NCI-H345 treated with DMSO at 0.1 percent for 48 hours (cell line): ENCODE measurements around the gene ILF3.

Source experiments
- DNase-seq: peaks from one replicate; lab custom pipeline; 2025; ENCODE audit not compliant: unreplicated experiment; lab: John Stamatoyannopoulos, UW

Gene ILF3

DNA sequence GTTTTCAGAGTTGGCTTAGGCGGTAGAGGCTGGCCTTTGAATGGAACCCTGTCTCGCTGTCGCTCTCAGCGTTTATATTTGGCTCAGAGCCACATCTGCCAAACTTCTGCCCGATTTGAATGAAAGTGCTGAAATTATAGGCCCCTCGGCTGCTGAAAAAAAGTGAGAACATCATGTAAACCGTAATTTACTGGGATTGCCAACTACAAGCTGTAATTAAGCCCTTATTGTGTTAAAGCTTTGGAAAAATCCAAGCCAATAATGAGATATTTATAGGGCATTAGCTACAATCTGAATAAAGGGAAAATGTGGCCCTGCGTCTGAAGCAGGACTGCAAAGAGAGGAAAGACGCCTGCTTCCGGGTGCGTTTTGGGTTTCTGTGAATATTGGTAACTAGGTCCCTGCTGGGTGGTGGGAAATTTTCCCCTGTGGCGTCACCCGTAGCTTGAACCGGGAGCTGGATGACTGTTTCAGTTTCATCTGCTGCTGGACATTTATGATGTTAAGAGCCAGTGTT is 73.6 kb downstream of the ILF3 start:
- DNase-seq = no peak

DNA sequence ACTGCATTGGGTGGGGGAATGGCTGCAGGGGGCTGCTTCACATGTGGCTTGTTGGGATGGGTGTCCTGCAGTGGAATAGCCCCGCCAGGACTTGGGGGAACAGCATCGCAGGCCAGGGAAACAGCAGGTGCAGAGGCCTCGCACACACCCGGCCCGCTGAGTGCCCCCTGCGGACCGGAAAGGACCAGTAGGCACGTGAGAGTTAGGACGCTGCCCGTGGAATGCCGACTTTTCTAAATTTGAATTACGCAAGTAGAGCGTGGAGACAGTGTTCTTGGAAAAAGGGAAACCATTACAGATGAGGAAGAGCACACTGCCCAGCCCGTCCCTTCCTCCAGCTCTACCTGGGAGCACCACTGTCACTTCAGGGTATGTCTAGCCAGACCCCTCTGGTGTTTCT is 75.3 kb downstream of the ILF3 start:
- DNase-seq = no peak

DNA sequence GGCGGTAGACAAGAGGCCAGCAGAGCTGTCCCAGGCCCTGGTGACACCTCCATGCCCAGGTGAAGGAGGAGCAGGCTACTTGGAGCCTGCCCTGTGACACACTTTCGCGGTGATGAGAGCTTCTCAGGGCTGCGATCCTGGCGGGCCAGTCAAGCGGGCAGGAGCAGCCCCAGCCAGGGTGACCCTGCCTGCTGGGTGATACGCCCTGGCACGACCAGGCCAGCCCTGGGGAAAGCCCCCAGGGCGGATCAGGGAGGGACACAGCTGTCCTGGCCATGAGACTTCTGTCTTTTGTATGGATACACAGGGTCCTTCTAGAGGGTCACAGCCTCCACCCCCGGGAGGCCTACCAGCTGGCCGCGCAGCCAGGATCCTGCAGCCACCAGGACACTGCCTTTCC is 76.8 kb downstream of the ILF3 start:
- no peak for DNase-seq

DNA sequence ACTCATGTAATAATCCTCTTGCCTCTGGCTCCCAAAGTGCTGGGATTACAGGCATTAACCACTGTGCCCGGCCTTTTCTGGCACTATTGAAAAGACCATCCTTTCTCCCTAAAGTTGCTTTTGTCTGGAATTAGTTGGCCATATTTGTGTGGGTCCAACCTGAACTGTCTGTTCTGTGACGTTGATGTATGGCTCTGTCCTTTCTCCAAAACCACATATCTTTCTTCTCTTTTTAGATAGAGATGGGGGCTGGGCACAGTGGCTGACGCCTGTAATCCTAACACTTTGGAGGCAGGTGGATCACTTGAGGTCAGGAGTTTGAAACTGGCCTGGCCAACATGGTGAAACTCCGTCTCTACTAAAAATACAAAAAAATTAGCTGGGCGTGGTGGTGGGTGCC is 81.6 kb downstream of the ILF3 start:
- no peak for DNase-seq

DNA sequence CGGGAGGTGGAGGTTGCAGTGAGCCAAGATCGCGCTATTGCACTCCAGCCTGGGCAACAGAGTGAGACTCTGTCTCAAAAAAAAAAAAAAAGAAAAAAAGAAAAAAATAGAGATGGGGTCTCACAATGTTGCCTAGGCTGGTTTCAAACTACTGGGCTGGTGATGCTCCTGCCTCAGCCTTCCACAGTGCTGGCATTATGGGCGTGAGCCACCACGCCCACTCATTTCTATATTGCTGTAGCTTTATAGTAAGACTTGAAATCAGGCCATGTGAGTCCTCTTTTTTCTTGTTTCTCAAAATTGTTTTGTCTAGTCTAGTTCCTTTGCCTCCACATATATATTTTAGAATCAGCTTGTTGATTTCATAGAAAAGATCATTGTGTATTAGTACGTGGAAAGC is 82.0 kb downstream of the ILF3 start:
- no peak for DNase-seq

- DNase-seq = no peak
Measured at GRCh38 chr19:10736916-10737551, 82.9 kb downstream of the ILF3 start.

- no peak for DNase-seq
Measured at GRCh38 chr19:10737722-10738121, 83.6 kb downstream of the ILF3 start.

- no peak for DNase-seq
Measured at GRCh38 chr19:10740798-10741197, 86.7 kb downstream of the ILF3 start.
